Mesothelial cell of epicardium (in vitro differentiated cells): ENCODE data around the gene CYP2W1. TPM values are rescaled to one million over a fixed set of nuclear protein-coding genes. Genes with fewer than 3 reads are reported as not detected.

Experiments used
- DNase-seq, 2 experiments: peaks; one replicate each; pipeline ENCODE4 v3.0.0; 2021; ENCODE audit warnings: low spot score in 2 of 2; ENCODE audit not compliant: unreplicated experiment in 2 of 2
- H3K27ac Mint-ChIP-seq: 2 replicates; pipeline ENCODE4 v1.8.0; 2021; ENCODE audit warnings: mixed read lengths
- H3K27me3 Mint-ChIP-seq: 2 replicates; pipeline ENCODE4 v1.8.0; 2021; ENCODE audit warnings: low read depth, mixed read lengths
- H3K36me3 Mint-ChIP-seq: 2 replicates; pipeline ENCODE4 v1.8.0; 2021; ENCODE audit warnings: mixed read lengths
- H3K4me1 Mint-ChIP-seq: 2 replicates; pipeline ENCODE4 v1.8.0; 2021; ENCODE audit warnings: mixed read lengths
- H3K4me3 Mint-ChIP-seq: 2 replicates; pipeline ENCODE4 v1.8.0; 2021; ENCODE audit warnings: mild to moderate bottlenecking, moderate library complexity, mixed read lengths
- H3K9me3 Mint-ChIP-seq: 2 replicates; pipeline ENCODE4 v1.8.0; 2021; ENCODE audit warnings: mixed read lengths
- total RNA-seq: library from RNA; stranded (reverse); gene quantifications from 3 replicates; pipeline ENCODE4 v1.2.1, GENCODE V29; 2021
- TF ChIP-seq, protein P1 (sequence below): fragments of 200-600 bp; sonication (generic); IDR thresholded peaks from one replicate; pipeline ENCODE4 v1.5.0; 2021; ENCODE audit warnings: antibody characterized with exemption; ENCODE audit not compliant: unreplicated experiment

Gene CYP2W1
- total RNA-seq, 1 donor from 2014 or later: 5.6 TPM

- TF ChIP-seq, protein P1, sequence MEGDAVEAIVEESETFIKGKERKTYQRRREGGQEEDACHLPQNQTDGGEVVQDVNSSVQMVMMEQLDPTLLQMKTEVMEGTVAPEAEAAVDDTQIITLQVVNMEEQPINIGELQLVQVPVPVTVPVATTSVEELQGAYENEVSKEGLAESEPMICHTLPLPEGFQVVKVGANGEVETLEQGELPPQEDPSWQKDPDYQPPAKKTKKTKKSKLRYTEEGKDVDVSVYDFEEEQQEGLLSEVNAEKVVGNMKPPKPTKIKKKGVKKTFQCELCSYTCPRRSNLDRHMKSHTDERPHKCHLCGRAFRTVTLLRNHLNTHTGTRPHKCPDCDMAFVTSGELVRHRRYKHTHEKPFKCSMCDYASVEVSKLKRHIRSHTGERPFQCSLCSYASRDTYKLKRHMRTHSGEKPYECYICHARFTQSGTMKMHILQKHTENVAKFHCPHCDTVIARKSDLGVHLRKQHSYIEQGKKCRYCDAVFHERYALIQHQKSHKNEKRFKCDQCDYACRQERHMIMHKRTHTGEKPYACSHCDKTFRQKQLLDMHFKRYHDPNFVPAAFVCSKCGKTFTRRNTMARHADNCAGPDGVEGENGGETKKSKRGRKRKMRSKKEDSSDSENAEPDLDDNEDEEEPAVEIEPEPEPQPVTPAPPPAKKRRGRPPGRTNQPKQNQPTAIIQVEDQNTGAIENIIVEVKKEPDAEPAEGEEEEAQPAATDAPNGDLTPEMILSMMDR: no peak
- H3K4me3 Mint-ChIP-seq: no peak overlapping the region
- H3K4me1 Mint-ChIP-seq: no peaks in the 10 kb centered on the region
- H3K36me3 Mint-ChIP-seq: peaks cover 15% of the 10 kb centered on the region
- no peaks in the 10 kb centered on the region for H3K9me3 Mint-ChIP-seq
- H3K27ac Mint-ChIP-seq: no peak overlapping the region
- no peak for DNase-seq
- no peaks in the 10 kb centered on the region for H3K27me3 Mint-ChIP-seq
Measured at GRCh38 chr7:1005303-1005702, 22.3 kb downstream of the CYP2W1 start.

DNA sequence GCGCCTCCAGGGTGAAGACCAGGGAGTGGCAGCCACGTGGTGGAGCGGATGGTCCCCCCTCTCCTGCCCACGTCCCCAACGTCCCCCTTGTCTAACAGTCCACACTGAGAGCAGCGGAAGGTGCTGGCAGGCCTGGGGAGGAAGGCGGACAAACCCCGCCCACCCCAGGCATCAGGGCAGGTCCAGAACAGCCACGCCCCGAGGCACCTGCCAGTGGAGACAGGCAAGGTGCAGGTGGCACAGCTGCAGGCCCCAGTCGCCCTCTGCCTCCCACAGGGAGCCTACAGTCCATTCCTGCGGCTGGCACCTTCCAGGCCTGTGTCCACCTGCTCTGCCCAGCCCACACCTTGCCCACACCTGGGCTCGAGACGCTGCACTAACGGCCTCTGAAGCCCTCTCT is 24.9 kb downstream of the CYP2W1 start:
- TF ChIP-seq, protein P1: no peak
- DNase-seq: no peak
- H3K36me3 Mint-ChIP-seq: peaks cover 15% of the 10 kb centered on the region
- no peak overlapping the region for H3K4me3 Mint-ChIP-seq
- H3K27ac Mint-ChIP-seq: no peak overlapping the region
- H3K27me3 Mint-ChIP-seq: no peaks in the 10 kb centered on the region
- no peaks in the 10 kb centered on the region for H3K4me1 Mint-ChIP-seq
- H3K9me3 Mint-ChIP-seq: no peaks in the 10 kb centered on the region

GRCh38 chr7:1008733-1009363 is 25.9 kb downstream of the CYP2W1 start:
- peaks cover 4% of the 10 kb centered on the region for H3K4me1 Mint-ChIP-seq

DNA sequence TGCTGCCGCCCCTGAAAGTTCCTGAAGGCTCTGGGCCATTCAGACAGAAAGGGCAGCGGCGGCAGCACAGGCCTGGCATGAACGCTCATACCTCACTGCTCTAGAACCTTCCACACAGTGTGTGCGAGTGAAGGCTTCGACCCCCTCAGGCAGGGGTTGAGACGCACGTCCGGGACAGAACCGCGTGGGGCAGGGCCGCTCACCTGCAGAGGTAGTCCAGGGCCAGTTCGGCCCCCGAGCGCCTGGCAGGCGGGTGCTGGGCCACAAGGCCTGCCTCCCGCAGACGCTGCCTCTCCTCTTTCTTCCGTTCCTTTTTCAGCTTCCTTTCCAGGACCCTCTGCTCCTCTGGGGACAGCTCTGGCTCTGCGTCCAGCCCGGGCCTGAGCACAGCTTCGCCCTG is 26.8 kb downstream of the CYP2W1 start:
- peaks cover 7% of the 10 kb centered on the region for H3K4me1 Mint-ChIP-seq
- H3K36me3 Mint-ChIP-seq: peaks cover 15% of the 10 kb centered on the region
- no peak for DNase-seq
- no peaks in the 10 kb centered on the region for H3K27me3 Mint-ChIP-seq
- no peak overlapping the region for H3K27ac Mint-ChIP-seq
- TF ChIP-seq, protein P1: no peak
- no peak overlapping the region for H3K4me3 Mint-ChIP-seq
- H3K9me3 Mint-ChIP-seq: no peaks in the 10 kb centered on the region

More at GRCh38 chr7:1008733-1009363, 25.9 kb downstream of the CYP2W1 start:
- H3K27ac Mint-ChIP-seq: no peak overlapping the region
- TF ChIP-seq, protein P1: no peak
- DNase-seq: no peak
- peaks cover 15% of the 10 kb centered on the region for H3K36me3 Mint-ChIP-seq
- H3K4me3 Mint-ChIP-seq: no peak overlapping the region
- no peaks in the 10 kb centered on the region for H3K27me3 Mint-ChIP-seq
- no peaks in the 10 kb centered on the region for H3K9me3 Mint-ChIP-seq

DNA sequence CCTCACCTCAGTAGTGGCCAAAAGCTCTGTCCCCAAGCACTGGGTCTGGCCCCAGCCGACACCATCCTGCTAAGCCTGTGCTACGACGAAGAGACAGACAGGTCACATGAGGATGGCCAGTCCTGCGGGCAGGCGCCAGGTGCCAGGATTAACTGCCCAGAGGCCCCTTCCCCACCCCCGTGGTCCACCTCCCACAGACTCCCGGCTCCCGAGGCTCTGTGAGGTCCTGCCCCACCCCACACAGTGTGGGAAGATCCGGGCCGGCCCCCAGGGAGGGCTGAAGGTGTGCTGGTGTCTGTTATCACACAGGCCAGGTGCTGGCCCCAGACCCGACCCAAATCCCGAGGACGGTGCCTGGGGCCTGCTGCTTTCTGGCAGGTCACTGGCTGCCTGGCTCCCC is 27.2 kb downstream of the CYP2W1 start:
- Mint-ChIP-seq H3K27ac (no peak overlapping the region), H3K27me3 (no peaks in the 10 kb centered on the region), H3K4me1 (peaks cover 7% of the 10 kb centered on the region), H3K4me3 (no peak overlapping the region), H3K36me3 (peaks cover 15% of the 10 kb centered on the region), H3K9me3 (no peaks in the 10 kb centered on the region)
- TF ChIP-seq, protein P1: no peak
- DNase-seq: no peak
